ENCODE data around the gene MMS19.
"Not testable (repeated sequence)": the region's sequence is repeated elsewhere in the genome, so short reads cannot be mapped to it uniquely, and the experiment has no call there.

The MMS19 gene

GRCh38 chr10:97528876-97529275 lies 30.7 kb upstream of the MMS19 start:
- not testable (repeated sequence) for DNase-seq

DNA sequence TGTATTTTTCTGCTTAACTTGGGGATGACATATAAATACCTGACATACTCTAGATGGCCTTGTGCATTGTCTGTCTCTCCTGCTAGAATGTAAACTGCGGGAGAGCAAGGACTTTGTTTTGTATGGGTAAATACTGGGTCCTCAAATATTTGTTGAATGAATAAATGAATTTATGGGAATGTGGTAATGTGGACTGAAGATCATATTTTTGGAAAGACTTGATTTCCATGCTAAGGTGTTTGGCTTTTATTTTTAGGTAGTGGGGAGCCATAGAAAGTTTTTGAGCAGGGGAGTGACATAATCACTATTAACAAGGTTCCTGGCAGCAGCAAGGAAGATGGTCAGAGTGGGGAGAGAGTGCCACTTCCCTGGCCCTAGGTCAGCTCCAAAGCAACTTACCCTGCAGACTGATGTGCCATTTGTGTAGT lies 27.5 kb upstream of the MMS19 start:
- no peak for DNase-seq

- no peak for DNase-seq
Observed at GRCh38 chr10:97525086-97525485, 26.9 kb upstream of the MMS19 start.

DNA sequence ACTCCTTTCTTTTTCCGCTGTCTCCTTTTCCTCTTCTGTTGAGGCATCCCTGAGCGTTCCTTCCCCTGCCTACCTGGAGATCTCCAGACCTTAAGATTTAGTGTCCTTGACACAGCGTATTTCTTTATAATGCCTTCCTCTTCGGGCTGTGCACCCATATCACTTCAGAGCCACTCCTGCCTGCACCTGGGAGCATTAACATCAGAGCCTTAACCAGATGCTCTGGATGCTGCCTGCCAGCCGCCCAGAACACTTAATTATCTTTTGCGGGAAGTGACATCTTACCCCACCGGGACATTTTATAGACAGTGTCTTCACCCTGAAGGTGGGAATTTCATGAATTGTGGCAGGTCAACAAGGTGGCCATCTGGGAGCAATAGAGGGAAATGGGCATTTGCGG lies 24.7 kb upstream of the MMS19 start:
- no peak for DNase-seq

GRCh38 chr10:97522071-97522470 lies 23.8 kb upstream of the MMS19 start:
- no peak for DNase-seq

DNA sequence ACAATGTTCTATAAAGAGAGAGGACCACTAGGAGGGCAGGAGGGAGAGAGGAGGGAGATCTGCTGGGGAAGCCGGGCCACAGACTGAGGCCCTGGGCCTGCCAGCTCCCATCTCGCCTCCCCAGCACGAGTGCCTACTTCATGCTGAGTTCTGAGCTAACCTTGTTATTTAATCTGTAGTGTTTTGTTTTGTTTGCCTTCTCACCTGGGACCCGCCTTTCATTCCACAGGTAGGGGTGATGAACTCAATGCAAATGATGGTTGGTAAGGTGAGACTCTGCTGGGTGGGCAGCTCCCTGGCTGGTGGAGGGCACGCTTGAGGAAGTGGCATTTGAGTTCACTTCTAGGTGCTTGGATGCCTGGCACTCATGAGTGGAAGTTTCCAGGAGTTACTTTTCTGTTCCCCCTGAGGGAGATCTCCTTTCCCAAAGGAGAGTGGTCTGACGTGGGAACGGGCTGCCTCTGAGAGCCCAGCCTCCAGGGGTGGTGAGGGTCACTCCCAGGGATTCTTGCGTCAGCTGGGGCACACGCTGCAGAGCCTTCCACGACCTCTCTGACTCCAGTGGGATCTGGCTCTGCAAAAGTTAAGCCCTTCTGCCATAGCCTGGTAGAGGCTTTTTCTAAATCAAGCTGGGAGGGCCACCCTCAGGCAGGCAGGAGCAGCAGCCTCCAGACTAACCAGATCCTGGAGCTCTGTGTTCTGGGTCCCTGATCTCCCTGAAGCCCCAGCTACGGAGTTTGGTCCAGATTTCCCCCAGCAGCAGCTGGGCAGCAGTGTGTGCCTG lies 22.9 kb upstream of the MMS19 start:
- DNase-seq, result no peak

- DNase-seq, result no peak
Observed at GRCh38 chr10:97520520-97520919, 22.3 kb upstream of the MMS19 start.

- DNase-seq, result no peak
Observed at GRCh38 chr10:97519342-97519741, 21.1 kb upstream of the MMS19 start.

- no peak for DNase-seq
Observed at GRCh38 chr10:97518301-97519043, 20.2 kb upstream of the MMS19 start.

- DNase-seq, result no peak
Observed at GRCh38 chr10:97517778-97518300, 19.6 kb upstream of the MMS19 start.

DNA sequence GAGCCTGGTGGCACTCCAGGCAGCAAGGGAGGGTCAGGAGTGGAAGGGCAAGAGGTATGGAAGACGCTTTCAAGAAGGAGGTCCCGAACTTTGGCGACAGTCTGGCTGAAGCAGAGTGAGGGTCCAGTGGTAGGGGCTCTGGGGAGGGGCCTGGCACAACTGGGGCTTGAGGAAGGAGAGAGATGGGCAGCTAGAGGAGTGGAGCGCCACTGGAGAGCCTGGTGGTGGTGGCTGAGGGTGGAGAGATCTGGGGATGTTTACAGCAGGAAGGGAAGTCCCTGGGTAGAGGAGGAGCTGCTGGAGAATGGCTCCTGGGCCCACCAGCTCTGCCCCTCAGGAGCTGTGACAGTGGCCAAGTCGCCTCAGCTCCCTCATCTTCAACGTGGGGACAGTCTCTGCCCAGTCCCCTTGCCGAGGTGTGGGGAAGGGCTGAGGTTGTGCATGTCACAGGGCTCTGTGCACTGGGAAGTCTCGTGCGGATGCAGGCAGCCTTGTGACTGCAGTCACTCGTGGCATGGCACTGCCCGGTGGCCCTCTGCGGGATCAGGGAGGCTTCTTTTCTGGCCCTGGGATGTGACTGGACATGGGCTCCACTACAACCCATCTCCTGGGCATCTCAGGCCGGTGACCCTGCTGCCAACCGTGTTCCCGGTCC lies 19.0 kb upstream of the MMS19 start:
- DNase-seq, result no peak

GRCh38 chr10:97515271-97515978 lies 17.2 kb upstream of the MMS19 start:
- DNase-seq, result no peak

GRCh38 chr10:97514344-97514743 lies 16.1 kb upstream of the MMS19 start:
- DNase-seq, result no peak

- no peak for DNase-seq
Observed at GRCh38 chr10:97512993-97513392, 14.8 kb upstream of the MMS19 start.

- no peak for DNase-seq
Observed at GRCh38 chr10:97511711-97512440, 13.7 kb upstream of the MMS19 start.

GRCh38 chr10:97510686-97511085 lies 12.5 kb upstream of the MMS19 start:
- DNase-seq, result no peak

GRCh38 chr10:97509120-97509680 lies 11.0 kb upstream of the MMS19 start:
- DNase-seq, result no peak

- no peak for DNase-seq
Observed at GRCh38 chr10:97508342-97508741, 10.1 kb upstream of the MMS19 start.

DNA sequence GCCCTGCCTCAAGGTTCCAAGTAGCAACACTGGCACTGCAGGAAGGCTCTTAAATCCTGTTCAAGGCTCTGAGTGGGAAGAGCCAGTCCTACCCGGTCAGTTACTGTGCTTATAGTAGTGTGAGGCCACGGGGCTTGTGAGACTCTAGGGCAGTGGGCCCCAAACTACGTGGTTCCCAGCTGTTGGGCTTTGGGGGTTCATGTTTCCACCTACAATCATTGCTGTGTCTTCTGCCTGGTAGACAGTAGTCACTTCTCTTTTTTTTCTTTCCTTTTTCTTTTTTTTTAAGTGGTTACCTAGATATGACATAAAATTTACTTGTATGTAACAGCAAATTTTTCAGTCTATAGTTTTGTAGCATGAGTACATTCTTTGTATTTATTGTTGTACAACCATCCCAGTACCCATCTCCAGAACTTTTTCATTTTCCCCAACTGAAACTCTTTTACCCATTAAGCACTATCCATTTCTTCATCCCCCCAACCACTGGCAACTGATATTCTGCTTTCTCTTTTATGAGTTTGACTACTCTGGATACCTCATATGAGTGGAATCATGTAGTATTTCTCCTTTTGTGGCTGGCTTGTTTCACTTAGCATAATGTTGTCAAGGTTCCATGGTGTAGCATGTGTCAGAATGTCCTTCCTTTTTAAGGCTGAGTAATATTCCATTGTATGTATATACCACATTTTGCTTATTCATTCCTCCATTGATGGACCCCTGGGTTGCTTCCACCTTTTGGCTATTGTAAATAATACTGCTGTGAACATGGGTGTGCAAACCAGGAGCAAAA lies 8.2 kb upstream of the MMS19 start:
- no peak for DNase-seq

- no peak for DNase-seq
Observed at GRCh38 chr10:97505152-97505551, 6.9 kb upstream of the MMS19 start.

- no peak for DNase-seq
Observed at GRCh38 chr10:97503406-97503805, 5.2 kb upstream of the MMS19 start.
